Neutrophil (primary cell): Measurements from ENCODE around the gene CCDC174.

Experiments
- H3K27ac ChIP-seq: fragments of 200-600 bp; sonication (generic); 2 replicates; pipeline ENCODE4 v1.5.1; 2016; ENCODE audit warnings: mild to moderate bottlenecking, moderate library complexity
- H3K27me3 ChIP-seq: fragments of 200-600 bp; sonication (generic); 2 replicates; pipeline ENCODE4 v1.6.0; 2016; ENCODE audit warnings: mild to moderate bottlenecking
- H3K36me3 ChIP-seq: fragments of 200-600 bp; sonication (generic); 2 replicates; pipeline ENCODE4 v1.5.1; 2017
- H3K4me1 ChIP-seq, 2 experiments: fragments of 200-600 bp in 1 of 2; sonication (generic) in 1 of 2; 1 replicate in 1 of 2; 2 replicates in 1 of 2; pipeline versions ENCODE4 v1.5.1 to v1.6.1; 2013 to 2016; ENCODE audit warnings: low read depth in 1 of 2, low read length in 1 of 2, mild to moderate bottlenecking in 1 of 2, moderate library complexity in 1 of 2; ENCODE audit not compliant: control insufficient read depth in 1 of 2, insufficient read depth in 1 of 2
- H3K4me3 ChIP-seq, 2 experiments: fragments of 200-600 bp in 1 of 2; sonication (generic) in 1 of 2; 1 replicate in 1 of 2; 2 replicates in 1 of 2; pipeline ENCODE4 v1.5.1; 2013 to 2016; ENCODE audit warnings: low read depth in 1 of 2, low read length in 1 of 2, mild to moderate bottlenecking in 1 of 2, moderate library complexity in 1 of 2
- H3K9me3 ChIP-seq: fragments of 200-600 bp; sonication (generic); 2 replicates; pipeline ENCODE4 v1.5.1; 2016
- TF ChIP-seq, protein P1 (sequence below): fragments of 200-600 bp; sonication (generic); IDR thresholded peaks from 2 replicates; pipeline ENCODE4 v1.5.1; 2016; ENCODE audit warnings: antibody characterized with exemption

CCDC174 gene

DNA sequence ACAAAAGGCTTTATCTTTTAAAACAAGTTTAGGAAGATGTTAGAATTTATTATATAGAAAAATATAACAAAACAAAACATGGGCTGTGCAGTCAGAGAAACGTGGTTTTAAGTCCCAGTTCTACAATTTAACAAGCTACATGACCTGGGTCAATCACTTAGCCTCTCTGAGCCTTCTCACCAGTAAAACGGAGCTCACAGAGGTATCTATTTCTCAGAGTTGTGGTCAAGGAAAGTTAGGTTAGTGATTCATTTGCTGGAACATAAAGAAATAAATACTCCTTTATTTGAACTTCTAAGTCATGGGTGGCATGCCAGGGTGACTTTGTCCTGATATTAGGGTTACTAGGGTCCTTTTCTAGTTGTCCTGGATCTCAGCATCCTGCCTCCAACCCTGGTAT is 10.8 kb upstream of the CCDC174 start:
- Histone ChIP-seq H3K27me3 (peaks cover 72% of the 10 kb centered on the region), H3K4me3 (no peak overlapping the region), H3K27ac (no peak overlapping the region), H3K4me1 (no peaks in the 10 kb centered on the region), H3K36me3 (no peaks in the 10 kb centered on the region), H3K9me3 (no peaks in the 10 kb centered on the region)
- TF ChIP-seq, protein P1, sequence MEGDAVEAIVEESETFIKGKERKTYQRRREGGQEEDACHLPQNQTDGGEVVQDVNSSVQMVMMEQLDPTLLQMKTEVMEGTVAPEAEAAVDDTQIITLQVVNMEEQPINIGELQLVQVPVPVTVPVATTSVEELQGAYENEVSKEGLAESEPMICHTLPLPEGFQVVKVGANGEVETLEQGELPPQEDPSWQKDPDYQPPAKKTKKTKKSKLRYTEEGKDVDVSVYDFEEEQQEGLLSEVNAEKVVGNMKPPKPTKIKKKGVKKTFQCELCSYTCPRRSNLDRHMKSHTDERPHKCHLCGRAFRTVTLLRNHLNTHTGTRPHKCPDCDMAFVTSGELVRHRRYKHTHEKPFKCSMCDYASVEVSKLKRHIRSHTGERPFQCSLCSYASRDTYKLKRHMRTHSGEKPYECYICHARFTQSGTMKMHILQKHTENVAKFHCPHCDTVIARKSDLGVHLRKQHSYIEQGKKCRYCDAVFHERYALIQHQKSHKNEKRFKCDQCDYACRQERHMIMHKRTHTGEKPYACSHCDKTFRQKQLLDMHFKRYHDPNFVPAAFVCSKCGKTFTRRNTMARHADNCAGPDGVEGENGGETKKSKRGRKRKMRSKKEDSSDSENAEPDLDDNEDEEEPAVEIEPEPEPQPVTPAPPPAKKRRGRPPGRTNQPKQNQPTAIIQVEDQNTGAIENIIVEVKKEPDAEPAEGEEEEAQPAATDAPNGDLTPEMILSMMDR: no peak

DNA sequence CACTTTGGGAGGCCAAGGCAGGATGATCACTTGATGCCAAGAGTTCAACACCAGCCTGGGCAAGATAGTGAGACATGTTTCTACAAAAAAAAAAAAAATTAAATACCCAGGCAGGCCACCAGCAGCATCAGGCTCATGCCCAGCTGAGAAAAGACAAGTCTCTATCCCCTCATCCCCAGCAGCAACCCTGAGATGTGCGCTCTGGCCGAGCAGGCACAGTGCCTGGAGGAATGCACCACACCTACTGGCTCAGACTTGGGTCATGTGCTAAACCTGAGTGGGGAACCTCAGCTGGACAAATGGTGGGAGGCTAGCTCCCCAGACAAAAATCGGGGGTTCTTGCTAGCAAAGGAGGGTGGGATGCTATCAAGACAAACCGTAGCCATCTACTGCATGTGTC is 10.2 kb upstream of the CCDC174 start:
- Histone ChIP-seq H3K4me1 (no peaks in the 10 kb centered on the region), H3K27me3 (peaks cover 66% of the 10 kb centered on the region), H3K27ac (no peak overlapping the region), H3K4me3 (no peak overlapping the region), H3K36me3 (no peaks in the 10 kb centered on the region), H3K9me3 (no peaks in the 10 kb centered on the region)
- TF ChIP-seq, protein P1: no peak

DNA sequence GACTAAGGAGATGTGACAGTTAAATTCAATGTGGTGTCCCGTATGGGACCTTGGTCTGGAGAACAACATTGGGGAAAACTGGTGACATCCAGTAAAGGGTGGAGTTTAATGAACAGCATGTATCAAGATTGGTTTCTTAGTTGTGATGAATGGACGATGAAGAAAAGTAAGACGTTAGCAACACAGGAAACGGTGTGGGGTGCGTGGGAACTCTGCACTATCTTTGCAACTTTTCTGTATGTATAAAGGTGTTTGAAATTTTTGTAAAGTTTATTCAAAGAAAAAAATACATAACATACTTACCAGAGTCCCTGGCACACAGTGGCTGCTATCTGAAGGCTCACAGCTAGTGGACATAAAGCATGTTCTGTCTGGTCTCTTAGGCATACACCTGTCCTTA is 6.1 kb upstream of the CCDC174 start:
- Histone ChIP-seq H3K27ac (no peak overlapping the region), H3K4me3 (no peak overlapping the region), H3K27me3 (peaks cover 34% of the 10 kb centered on the region), H3K36me3 (no peaks in the 10 kb centered on the region), H3K9me3 (no peaks in the 10 kb centered on the region), H3K4me1 (no peaks in the 10 kb centered on the region)
- TF ChIP-seq, protein P1: no peak

DNA sequence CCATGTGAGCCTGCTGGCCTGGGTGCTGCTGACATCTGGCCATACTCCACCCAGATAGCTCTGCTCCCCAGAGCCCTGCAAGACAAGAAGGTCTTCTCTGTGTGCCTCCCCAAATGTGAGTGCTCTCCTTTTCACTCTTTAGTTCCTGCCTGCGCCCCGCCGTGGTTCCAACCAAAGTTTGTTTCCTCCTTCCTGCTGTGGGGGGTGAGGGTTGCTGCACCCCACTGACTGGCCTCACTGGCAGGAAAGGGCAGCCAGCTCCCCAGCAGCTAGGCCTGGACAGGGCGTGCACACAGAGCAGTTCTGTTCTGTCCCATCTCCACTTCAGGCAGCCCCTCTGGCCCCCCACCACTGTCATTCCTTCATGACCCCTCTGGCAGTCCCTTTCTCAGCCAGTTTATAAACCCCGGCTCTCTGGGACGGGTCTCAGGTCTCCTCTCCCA is 5.4 kb upstream of the CCDC174 start:
- Histone ChIP-seq H3K27ac (no peak overlapping the region), H3K4me1 (peaks cover 0 to 5% of the 10 kb centered on the region in 2 experiments), H3K9me3 (no peaks in the 10 kb centered on the region), H3K27me3 (peaks cover 27% of the 10 kb centered on the region), H3K4me3 (no peak overlapping the region), H3K36me3 (no peaks in the 10 kb centered on the region)
- TF ChIP-seq, protein P1: no peak

DNA sequence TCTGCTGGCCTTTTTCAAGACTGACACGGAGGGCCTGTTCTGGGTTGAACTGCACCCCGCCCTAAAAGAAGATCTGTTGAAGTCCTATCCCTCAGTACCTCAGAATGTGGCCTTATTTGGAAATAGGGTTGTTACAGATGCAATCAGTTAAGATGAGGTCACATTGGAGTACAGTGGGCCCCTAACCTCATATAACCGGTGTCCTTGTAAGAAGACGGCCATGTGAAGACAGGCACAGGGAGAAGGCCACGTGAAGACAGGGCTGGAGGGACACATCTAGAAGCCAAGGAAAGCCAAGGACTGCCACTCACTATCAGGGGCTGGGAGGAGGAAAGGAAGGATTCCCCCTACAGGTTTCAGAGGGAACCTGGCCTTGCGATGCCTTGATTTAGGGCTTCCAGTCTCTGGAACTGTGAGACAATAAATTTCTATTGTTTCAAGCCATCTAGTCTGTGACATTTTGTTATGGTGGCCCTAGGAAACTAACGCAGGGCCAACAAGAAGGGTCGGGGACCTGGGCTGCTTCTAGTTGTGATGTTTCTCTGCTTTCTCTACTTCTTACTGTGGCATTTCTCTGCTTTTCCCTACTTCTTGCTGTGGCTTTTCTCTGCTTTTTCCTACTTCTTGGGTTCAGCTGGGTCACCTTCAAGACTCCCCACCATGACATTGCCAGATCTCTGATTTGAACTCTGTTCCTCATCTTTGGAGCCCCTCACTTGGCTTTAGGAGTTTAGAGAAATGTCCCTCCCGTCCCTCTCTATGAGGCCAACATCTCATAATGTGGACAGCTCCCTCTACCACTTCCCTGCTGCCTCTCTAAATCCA is 4.8 kb upstream of the CCDC174 start:
- Histone ChIP-seq H3K4me3 (no peak overlapping the region), H3K9me3 (no peaks in the 10 kb centered on the region), H3K36me3 (no peaks in the 10 kb centered on the region), H3K27me3 (peaks cover 21% of the 10 kb centered on the region), H3K27ac (no peak overlapping the region), H3K4me1 (peaks cover under 1 to 5% of the 10 kb centered on the region in 2 experiments)
- TF ChIP-seq, protein P1: no peak
